H1 (cell line): Measurements from ENCODE around the gene KSR2.

ENCODE experiments used
- CBX8 ChIP-seq: fragments of 300-800, 300-1000 bp; sonication (generic); IDR thresholded peaks from 2 replicates; pipeline ENCODE4 v1.7.1; 2016; ENCODE audit warnings: low read depth, low read length, borderline replicate concordance
- CHD1 ChIP-seq: IDR thresholded peaks from 2 replicates; pipeline ENCODE4 v1.6.1; 2012; ENCODE audit warnings: low read depth, low read length, improper control_type of control experiment
- CHD7 ChIP-seq: fragments of 300-600 bp; sonication (generic); IDR thresholded peaks from 2 replicates; pipeline ENCODE4 v1.7.1; 2012; ENCODE audit warnings: low read length, moderate library complexity, mild to moderate bottlenecking, inconsistent platforms; ENCODE audit not compliant: insufficient replicate concordance
- CTCF ChIP-seq, 3 experiments: IDR thresholded peaks; 1 replicate in 2 of 3; 2 replicates in 1 of 3; pipeline versions ENCODE4 v1.5.1 to v1.6.1; 2011; ENCODE audit warnings: low read length in 3 of 3, mild to moderate bottlenecking in 3 of 3, inconsistent platforms in 2 of 3, low read depth in 1 of 3, moderate library complexity in 1 of 3; ENCODE audit not compliant: insufficient read depth in 1 of 3; ENCODE audit errors: control extremely low read depth in 1 of 3
- EZH2 ChIP-seq: fragments of 200-600 bp; sonication (generic); IDR thresholded peaks from 2 replicates; pipeline ENCODE4 v1.7.1; 2012; ENCODE audit warnings: low read depth, mild to moderate bottlenecking, moderate library complexity, low read length, inconsistent platforms; ENCODE audit not compliant: severe bottlenecking
- GTF2F1 ChIP-seq: IDR thresholded peaks from 2 replicates; pipeline ENCODE4 v1.6.1; 2012; ENCODE audit warnings: low read depth, low read length, improper control_type of control experiment, borderline replicate concordance
- POLR2A ChIP-seq, 2 experiments: IDR thresholded peaks; 1 replicate in 1 of 2; 2 replicates in 1 of 2; pipeline ENCODE4 v1.6.1; 2011; ENCODE audit warnings: low read depth in 2 of 2, low read length in 2 of 2, mild to moderate bottlenecking in 2 of 2; ENCODE audit errors: control extremely low read depth in 1 of 2
- POLR2AphosphoS5 ChIP-seq: IDR thresholded peaks from 2 replicates; pipeline ENCODE4 v1.6.1; 2011; ENCODE audit warnings: low read depth, low read length

- TF ChIP-seq CBX8 (no peak), GTF2F1 (no peak), EZH2 (no peak), CTCF (IDR thresholded peaks at IDR 0.05; ENCODE audit: control extremely low read depth in 1 of 3, insufficient read depth in 1 of 3, low read depth in 1 of 3, low read length in 3 of 3) (no peak), CHD7 (no peak), POLR2A (IDR thresholded peaks at IDR 0.05; ENCODE audit: control extremely low read depth in 1 of 2, low read depth in 2 of 2, low read length in 2 of 2) (no peak), CHD1 (no peak), POLR2AphosphoS5 (no peak)
Observed at GRCh38 chr12:117559978-117560377, 408.8 kb downstream of the KSR2 start.
